ENCODE measurements around the gene ALDH1B1.
"Not testable (repeated sequence)": the region's sequence is repeated elsewhere in the genome, so short reads cannot be mapped to it uniquely, and the experiment has no call there.

Gene ALDH1B1

GRCh38 chr9:38388283-38389223, 3.9 kb upstream of the ALDH1B1 start:
- Histone ChIP-seq H3K4me1 (ENCODE audit: control insufficient read depth, insufficient read depth, low read length) (peaks cover 7% of the 10 kb centered on the region; the same call in 1 of the 2 replicates), H3K36me3 (ENCODE audit: control insufficient read depth, insufficient read depth, low read length) (no peaks in the 10 kb centered on the region), H3K4me3 (ENCODE audit: low read depth, low read length) (no peak overlapping the region), H3K9ac (ENCODE audit: low read depth, low read length) (no peak overlapping the region), H3K27ac (ENCODE audit: low read depth, low read length) (no peak overlapping the region), H3K27me3 (ENCODE audit: control insufficient read depth, insufficient read depth, low read length) (peaks cover 8% of the 10 kb centered on the region), H3K9me3 (ENCODE audit: control insufficient read depth, insufficient read depth, low read length) (no peaks in the 10 kb centered on the region)

GRCh38 chr9:38389313-38389712, 3.2 kb upstream of the ALDH1B1 start:
- H3K36me3 ChIP-seq (ENCODE audit: control insufficient read depth, insufficient read depth, low read length), result no peaks in the 10 kb centered on the region
- no peak overlapping the region for H3K27ac ChIP-seq (ENCODE audit: low read depth, low read length)

GRCh38 chr9:38390442-38390841, 2.1 kb upstream of the ALDH1B1 start:
- Histone ChIP-seq H3K4me1 (ENCODE audit: control insufficient read depth, insufficient read depth, low read length) (peaks cover 11% of the 10 kb centered on the region), H3K27ac (ENCODE audit: low read depth, low read length) (no peak overlapping the region), H3K36me3 (ENCODE audit: control insufficient read depth, insufficient read depth, low read length) (peaks cover 11% of the 10 kb centered on the region), H3K9ac (ENCODE audit: low read depth, low read length) (no peak overlapping the region), H3K4me3 (ENCODE audit: low read depth, low read length) (no peak overlapping the region), H3K9me3 (ENCODE audit: control insufficient read depth, insufficient read depth, low read length) (no peaks in the 10 kb centered on the region), H3K27me3 (ENCODE audit: control insufficient read depth, insufficient read depth, low read length) (peaks cover 8% of the 10 kb centered on the region)

More at GRCh38 chr9:38389313-38389712, 3.2 kb upstream of the ALDH1B1 start:
- Histone ChIP-seq H3K4me3 (ENCODE audit: low read depth, low read length) (no peak overlapping the region), H3K27me3 (ENCODE audit: control insufficient read depth, insufficient read depth, low read length) (peaks cover 8% of the 10 kb centered on the region), H3K9ac (ENCODE audit: low read depth, low read length) (no peak overlapping the region), H3K9me3 (ENCODE audit: control insufficient read depth, insufficient read depth, low read length) (no peaks in the 10 kb centered on the region), H3K4me1 (ENCODE audit: control insufficient read depth, insufficient read depth, low read length) (peaks cover 9% of the 10 kb centered on the region)

- H3K9me3 ChIP-seq (ENCODE audit: control insufficient read depth, insufficient read depth, low read length), result no peaks in the 10 kb centered on the region
- H3K36me3 ChIP-seq (ENCODE audit: control insufficient read depth, insufficient read depth, low read length), result peaks cover 15% of the 10 kb centered on the region
- no peak overlapping the region for H3K9ac ChIP-seq (ENCODE audit: low read depth, low read length)
- H3K27ac ChIP-seq (ENCODE audit: low read depth, low read length), result no peak overlapping the region
- no peak overlapping the region for H3K4me3 ChIP-seq (ENCODE audit: low read depth, low read length)
- peaks cover 11% of the 10 kb centered on the region for H3K4me1 ChIP-seq (ENCODE audit: control insufficient read depth, insufficient read depth, low read length)
- peaks cover 8% of the 10 kb centered on the region for H3K27me3 ChIP-seq (ENCODE audit: control insufficient read depth, insufficient read depth, low read length)
Measured at GRCh38 chr9:38390851-38391250, 1.7 kb upstream of the ALDH1B1 start.

GRCh38 chr9:38391278-38392118, 1.0 kb upstream of the ALDH1B1 start:
- no peak overlapping the region for H3K9ac ChIP-seq (ENCODE audit: low read depth, low read length)

GRCh38 chr9:38393128-38393796, 760 bp downstream of the ALDH1B1 start:
- Histone ChIP-seq H3K4me1 (ENCODE audit: control insufficient read depth, insufficient read depth, low read length) (peaks cover 11% of the 10 kb centered on the region), H3K9ac (ENCODE audit: low read depth, low read length) (peak overlapping the region; percentile 86), H3K27ac (ENCODE audit: low read depth, low read length) (peak overlapping the region; percentile 71), H3K36me3 (ENCODE audit: control insufficient read depth, insufficient read depth, low read length) (peaks cover 38% of the 10 kb centered on the region), H3K27me3 (ENCODE audit: control insufficient read depth, insufficient read depth, low read length) (peaks cover 8% of the 10 kb centered on the region), H3K9me3 (ENCODE audit: control insufficient read depth, insufficient read depth, low read length) (no peaks in the 10 kb centered on the region), H3K4me3 (ENCODE audit: low read depth, low read length) (peak overlapping the region; percentile 78)

More at GRCh38 chr9:38391278-38392118, 1.0 kb upstream of the ALDH1B1 start:
- Histone ChIP-seq H3K36me3 (ENCODE audit: control insufficient read depth, insufficient read depth, low read length) (peaks cover 21% of the 10 kb centered on the region), H3K4me3 (ENCODE audit: low read depth, low read length) (peak overlapping the region; percentile 78), H3K9me3 (ENCODE audit: control insufficient read depth, insufficient read depth, low read length) (no peaks in the 10 kb centered on the region), H3K27me3 (ENCODE audit: control insufficient read depth, insufficient read depth, low read length) (peaks cover 8% of the 10 kb centered on the region), H3K4me1 (ENCODE audit: control insufficient read depth, insufficient read depth, low read length) (peaks cover 11% of the 10 kb centered on the region), H3K27ac (ENCODE audit: low read depth, low read length) (no peak overlapping the region)

- peaks cover 8% of the 10 kb centered on the region for H3K27me3 ChIP-seq (ENCODE audit: control insufficient read depth, insufficient read depth, low read length)
- no peak overlapping the region for H3K27ac ChIP-seq (ENCODE audit: low read depth, low read length)
- no peaks in the 10 kb centered on the region for H3K9me3 ChIP-seq (ENCODE audit: control insufficient read depth, insufficient read depth, low read length)
- peaks cover 11% of the 10 kb centered on the region for H3K4me1 ChIP-seq (ENCODE audit: control insufficient read depth, insufficient read depth, low read length)
- peaks cover 41% of the 10 kb centered on the region for H3K36me3 ChIP-seq (ENCODE audit: control insufficient read depth, insufficient read depth, low read length)
- no peak overlapping the region for H3K4me3 ChIP-seq (ENCODE audit: low read depth, low read length)
- no peak overlapping the region for H3K9ac ChIP-seq (ENCODE audit: low read depth, low read length)
Measured at GRCh38 chr9:38394416-38394815, 1.9 kb downstream of the ALDH1B1 start.

GRCh38 chr9:38395653-38396370, 3.3 kb downstream of the ALDH1B1 start:
- Histone ChIP-seq H3K9me3 (ENCODE audit: control insufficient read depth, insufficient read depth, low read length) (no peaks in the 10 kb centered on the region), H3K4me3 (ENCODE audit: low read depth, low read length) (no peak overlapping the region)

GRCh38 chr9:38396371-38396671, 3.8 kb downstream of the ALDH1B1 start:
- no peak overlapping the region for H3K27ac ChIP-seq (ENCODE audit: low read depth, low read length)
- H3K36me3 ChIP-seq (ENCODE audit: control insufficient read depth, insufficient read depth, low read length), result peaks cover 41% of the 10 kb centered on the region
- H3K9ac ChIP-seq (ENCODE audit: low read depth, low read length), result no peak overlapping the region
- peaks cover 4% of the 10 kb centered on the region for H3K27me3 ChIP-seq (ENCODE audit: control insufficient read depth, insufficient read depth, low read length)
- H3K9me3 ChIP-seq (ENCODE audit: control insufficient read depth, insufficient read depth, low read length), result no peaks in the 10 kb centered on the region
- peaks cover 11% of the 10 kb centered on the region for H3K4me1 ChIP-seq (ENCODE audit: control insufficient read depth, insufficient read depth, low read length)
- no peak overlapping the region for H3K4me3 ChIP-seq (ENCODE audit: low read depth, low read length)

More at GRCh38 chr9:38395653-38396370, 3.3 kb downstream of the ALDH1B1 start:
- Histone ChIP-seq H3K27ac (ENCODE audit: low read depth, low read length) (no peak overlapping the region), H3K36me3 (ENCODE audit: control insufficient read depth, insufficient read depth, low read length) (peaks cover 41% of the 10 kb centered on the region), H3K9ac (ENCODE audit: low read depth, low read length) (no peak overlapping the region), H3K4me1 (ENCODE audit: control insufficient read depth, insufficient read depth, low read length) (peaks cover 11% of the 10 kb centered on the region), H3K27me3 (ENCODE audit: control insufficient read depth, insufficient read depth, low read length) (peaks cover 7% of the 10 kb centered on the region)

GRCh38 chr9:38399191-38399590, 6.7 kb downstream of the ALDH1B1 start:
- peaks cover 41% of the 10 kb centered on the region for H3K36me3 ChIP-seq (ENCODE audit: control insufficient read depth, insufficient read depth, low read length)
- not testable (repeated sequence) for H3K4me1 ChIP-seq (ENCODE audit: control insufficient read depth, insufficient read depth, low read length); H3K4me3 ChIP-seq (ENCODE audit: low read depth, low read length); H3K27me3 ChIP-seq (ENCODE audit: control insufficient read depth, insufficient read depth, low read length); H3K27ac ChIP-seq (ENCODE audit: low read depth, low read length); H3K9ac ChIP-seq (ENCODE audit: low read depth, low read length); H3K9me3 ChIP-seq (ENCODE audit: control insufficient read depth, insufficient read depth, low read length)

Data from HUES48 (cell line).